ENCODE results near the gene ING4.

The ING4 gene

DNA sequence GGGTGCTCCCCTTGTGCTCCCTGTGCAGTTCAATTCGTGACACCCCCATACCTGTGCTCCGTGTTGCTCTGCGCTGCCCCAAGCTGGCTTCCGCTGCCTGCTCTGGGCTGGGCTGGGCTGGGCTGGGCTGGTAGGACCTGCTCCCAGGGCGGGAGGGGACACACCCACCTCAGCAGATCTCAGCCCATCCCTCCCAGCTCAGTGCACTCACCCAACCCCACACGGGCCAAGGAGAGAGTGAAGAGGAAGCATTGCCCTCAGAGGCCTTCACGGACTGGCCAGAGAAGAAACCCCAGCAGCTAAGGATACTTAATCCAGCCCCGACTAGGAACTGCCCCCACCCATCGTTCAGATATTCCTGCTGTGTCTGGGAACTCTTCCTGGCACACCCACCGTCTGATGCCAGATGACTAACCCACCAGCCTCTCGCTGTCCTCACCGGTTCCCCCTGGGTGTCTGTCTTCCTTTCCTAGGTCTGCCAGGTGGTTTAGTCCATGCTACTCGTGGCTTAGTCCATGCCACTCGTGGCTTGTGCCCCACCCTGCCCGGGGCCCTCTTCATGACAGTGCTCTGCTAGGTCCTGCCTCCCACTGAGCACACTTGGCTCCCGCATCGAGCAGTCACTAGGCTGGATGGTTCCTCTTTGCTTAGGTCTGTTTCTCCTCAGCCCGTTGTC is 26.9 kb downstream of the ING4 start, which contains the start of gene LPAR5:
TSS of gene LPAR5 (minus strand) at position 104 of the 676 bp plus-strand sequence. CDS start 14,711 bp downstream, outside the sequence.
- DNase-seq (ENCODE audit: low read depth): peak; percentile 36

DNA sequence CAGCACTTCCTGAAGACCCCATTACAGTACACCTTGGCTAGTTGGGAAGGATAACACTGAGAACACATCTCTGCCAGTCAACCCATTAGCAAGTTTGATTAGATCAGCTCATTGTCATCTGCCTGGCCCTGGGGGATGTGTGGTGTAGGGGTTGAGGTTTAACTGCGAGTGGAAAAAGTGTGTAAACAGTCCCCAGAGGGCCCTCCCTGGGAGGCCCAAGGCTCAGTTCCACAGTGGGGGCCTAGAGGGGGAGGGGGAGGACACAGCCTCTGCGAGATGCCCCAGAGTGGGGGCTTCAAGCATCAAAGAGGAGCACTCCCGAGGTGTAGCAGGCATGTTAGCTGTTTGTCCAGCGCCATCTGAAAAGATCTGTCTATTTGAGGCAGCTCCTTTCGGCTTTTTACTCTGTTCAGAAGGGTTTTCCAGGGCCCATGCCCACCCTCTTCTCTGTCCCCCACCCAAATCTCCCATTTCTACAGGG is 27.5 kb downstream of the ING4 start:
- no peak for DNase-seq (ENCODE audit: low read depth)

DNA sequence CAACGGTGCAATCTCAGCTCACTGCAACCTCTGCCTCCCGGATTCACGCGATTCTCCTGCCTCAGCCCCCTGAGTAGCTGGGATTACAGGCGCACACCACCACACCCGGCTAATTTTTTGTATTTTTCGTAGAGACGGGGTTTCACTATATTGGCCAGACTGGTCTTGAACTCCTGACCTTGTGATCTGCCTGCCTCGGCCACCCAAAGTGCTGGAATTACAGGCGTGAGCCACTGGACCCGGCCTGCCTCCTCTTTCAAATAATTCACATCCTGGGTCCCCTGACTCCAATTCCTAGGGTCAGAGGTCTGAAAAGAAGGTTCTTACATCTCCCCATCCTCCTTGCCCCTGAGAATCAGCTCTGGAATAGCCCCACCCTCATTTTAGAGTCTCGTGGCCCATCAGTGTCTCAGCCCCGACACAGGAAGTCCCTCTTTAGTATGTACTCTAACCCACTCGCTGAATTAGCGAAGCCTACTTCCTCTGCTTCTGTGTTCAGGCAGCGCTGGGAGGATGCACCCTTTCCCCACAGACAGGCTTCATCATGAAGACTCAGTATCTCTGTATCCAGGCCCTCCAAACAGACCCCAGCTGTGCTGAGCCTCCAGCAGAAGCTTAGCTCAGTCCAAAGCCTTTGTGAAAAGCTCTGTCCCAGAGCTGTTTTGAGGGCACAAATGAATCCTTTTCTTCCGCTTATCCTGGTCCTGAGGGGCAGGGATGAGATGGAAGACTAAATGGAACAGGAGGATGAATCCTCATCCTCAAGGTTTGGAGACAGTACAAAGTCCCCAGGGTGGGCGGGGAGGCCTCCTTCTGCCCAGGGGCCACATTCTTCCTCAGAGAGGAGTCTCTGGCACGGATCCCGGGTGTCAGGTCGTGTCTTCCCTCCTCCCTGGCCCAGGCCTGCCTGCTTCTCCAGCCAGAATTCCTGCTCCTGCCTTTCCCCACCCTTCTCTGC is 30.6 kb downstream of the ING4 start:
- no peak for DNase-seq (ENCODE audit: low read depth)

DNA sequence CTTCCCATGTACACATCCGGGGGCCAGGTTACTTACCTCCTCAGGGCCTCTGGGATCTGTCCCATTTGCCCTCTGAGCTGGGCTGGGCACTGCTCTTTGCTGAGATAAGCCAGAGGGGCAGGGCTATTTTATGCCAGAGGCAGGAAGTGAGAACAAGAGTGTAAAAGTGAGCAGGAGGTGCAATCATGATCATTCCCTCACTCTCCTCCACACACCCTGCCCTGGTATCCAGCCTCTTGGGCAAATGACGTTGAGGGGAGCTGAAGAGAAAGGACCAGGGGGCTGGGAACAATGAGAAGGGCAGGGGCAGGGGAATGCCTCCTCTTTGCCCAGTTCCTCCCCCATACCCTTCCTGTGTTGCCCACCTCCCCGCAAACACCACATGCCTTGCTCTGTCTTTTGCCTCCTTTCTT is 31.4 kb downstream of the ING4 start:
- no peak for DNase-seq (ENCODE audit: low read depth)

DNA sequence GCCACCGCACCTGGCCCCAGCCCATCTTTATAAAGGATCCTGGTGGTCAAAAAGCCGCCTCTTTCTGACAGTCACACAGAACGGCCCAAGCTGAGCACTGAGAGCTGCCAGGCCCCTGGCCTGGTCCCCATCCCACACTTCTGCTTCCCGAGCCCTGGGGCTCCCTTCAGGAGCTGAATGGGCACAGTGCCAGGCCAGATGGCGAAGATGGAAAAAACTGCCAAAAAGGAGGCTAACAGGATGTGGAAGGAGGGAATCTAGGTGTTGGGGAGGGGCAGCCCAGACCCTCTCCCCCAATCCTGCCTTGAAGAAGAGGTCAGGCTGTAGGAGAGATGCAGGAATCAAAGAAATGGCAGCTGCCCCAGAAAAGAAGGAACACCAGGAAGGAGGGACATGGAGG is 32.2 kb downstream of the ING4 start:
- DNase-seq (ENCODE audit: low read depth): no peak

DNA sequence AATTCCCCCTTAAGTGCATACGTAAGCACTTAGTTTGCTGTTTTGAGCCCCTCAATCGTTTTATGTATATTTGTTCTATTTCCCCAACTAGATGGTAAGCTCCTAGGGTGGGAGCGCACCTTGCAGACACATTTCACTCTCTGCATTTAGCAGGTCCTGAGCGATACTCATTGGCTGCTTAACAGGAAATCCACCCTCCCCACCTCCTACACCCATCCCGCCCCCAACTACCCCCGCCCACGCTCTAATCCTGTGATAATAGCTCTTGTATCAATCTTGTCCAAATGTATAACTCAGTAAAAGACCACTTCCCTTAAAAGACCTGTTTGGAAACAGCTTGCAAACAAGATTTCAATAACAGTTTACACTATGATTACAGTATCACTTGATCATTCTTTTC is 35.3 kb downstream of the ING4 start:
- no peak for DNase-seq (ENCODE audit: low read depth)

DNA sequence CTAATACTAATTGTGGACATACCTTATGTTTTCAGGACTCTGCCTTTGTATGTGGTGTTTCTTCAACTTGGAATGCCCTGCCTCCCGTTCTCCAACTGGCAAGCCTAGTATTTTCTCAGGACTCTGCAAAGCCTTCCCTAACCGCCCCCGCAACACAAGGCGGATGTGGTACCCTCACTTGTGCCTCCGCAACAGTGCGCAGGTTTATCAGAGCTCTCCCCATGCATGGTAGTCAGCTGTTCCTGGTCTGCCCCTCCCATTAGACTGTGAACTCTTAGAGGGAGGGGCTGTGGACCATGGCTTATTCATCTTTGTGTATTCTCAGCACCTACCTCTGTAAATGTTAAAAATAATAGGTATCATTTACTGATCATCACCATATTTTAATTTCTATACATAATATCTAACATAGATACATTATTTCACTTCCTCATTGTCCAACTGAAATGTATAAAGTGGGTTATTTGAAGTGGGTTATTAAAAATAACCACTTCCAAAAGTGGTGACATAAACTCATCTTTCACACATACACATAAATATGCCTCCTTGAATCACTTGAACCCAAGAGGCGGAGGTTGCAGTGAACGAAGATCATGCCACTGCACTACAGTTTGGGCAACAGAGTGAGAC is 36.1 kb downstream of the ING4 start:
- no peak for DNase-seq (ENCODE audit: low read depth)

DNA sequence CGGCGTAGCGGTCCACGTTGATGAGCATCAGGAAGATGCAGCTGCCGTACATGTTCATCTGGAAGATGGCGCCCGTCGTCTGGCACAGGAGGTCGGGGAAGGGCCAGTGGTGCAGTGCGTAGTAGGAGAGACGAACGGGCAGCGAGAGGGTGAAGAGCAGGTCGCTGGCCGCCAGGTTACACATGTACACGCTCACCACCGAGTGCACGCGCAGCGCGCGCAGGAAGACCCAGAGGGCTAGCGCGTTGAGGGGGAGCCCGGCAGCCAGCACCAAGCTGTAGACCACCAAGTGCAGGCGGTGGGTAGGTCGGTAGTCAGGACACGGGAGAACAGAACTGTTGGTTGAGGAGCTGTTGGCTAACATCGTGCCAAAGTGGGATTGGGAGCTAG is 42.0 kb downstream of the ING4 start:
- DNase-seq (ENCODE audit: low read depth): no peak

DNA sequence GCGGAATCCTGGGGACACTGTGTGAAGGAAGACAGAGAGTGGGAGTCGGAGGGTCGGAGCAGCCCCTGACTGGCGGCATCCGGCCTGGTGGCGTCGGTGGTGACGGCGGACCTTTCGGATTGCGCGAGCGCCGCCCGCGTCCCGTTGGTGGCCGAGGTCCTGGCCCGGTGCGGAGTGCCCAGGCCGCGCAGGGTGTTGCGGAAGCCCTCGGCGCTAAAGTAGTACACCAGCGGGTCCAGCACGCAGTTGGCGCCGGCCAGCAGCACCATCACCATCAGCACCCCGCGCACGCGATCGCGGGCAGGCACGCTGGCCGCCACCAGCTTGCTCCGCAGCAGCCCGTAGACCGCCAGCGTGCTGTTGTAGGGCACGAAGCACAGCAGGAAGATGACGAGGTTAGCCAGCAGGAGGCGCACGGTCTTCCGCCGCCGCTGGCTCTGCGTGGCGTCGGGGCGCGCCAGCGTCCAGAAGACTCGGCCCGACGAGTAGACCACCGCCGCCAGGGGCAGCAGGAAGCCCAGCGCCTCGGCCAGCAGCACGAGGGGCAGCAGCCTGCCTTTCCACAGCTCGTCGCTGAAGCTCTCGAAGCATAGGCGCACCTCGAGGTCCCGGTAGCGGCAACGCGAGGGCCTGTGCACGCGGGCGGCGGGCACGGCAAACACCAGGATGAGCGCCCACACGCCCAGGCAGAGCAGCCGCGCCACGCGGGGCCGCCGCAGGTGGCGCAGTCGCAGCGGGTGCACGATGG is 42.6 kb downstream of the ING4 start:
- peak; percentile 47 for DNase-seq (ENCODE audit: low read depth)

DNA sequence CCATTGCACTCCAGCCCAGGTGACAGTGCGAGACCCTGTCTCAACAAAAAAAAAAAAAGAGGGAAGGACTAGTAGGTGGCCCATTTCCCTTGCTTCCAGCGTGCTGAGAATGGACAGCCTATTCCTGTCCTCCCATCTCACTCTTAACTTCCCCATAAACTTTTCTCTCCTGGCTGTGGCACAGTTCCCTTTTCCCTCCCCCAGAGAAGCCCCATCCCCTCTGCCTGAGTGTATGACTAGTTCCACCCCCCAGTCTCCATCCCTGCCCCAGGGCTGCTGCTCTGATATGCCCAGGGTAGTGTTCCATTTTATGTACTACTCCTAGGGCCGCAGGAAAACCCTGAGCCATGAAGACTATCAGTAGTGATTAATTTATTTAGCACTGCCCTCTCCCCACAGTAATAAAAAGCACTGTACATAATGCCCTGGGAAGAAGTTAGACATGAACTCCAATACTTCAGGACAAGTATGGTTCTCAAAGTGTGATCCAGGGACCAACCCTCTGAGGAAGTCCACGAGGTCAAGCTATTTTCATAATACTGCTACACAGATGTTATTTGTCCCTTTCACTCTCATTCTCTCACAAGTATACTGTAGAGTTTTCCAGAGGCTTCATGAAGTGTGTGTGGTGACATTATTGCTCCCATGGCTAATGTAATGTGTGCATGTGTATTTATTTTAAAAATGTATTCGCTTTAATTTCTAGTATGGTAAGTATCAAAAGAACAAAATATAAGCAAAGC is 44.3 kb downstream of the ING4 start:
- DNase-seq (ENCODE audit: low read depth): no peak

DNA sequence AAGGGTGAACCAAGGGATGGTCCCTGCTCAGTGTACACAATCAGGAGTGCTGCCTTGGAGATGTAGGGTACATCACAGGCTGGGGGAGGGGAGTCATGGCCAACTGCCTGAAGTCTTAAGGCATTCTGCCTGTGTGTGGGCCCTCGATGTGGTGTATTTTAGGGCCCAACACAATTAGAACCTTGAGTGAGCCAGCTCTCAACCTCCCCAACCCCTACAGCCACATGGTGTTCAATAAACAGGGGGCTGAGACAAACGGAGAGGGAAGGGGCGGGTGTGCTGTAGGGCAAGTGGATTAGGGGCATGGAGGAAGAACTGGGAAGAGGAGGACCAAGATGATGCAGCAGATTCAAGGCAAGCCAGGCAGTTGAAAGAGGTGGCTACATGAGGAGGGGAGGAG is 47.1 kb downstream of the ING4 start:
- DNase-seq (ENCODE audit: low read depth): no peak

DNA sequence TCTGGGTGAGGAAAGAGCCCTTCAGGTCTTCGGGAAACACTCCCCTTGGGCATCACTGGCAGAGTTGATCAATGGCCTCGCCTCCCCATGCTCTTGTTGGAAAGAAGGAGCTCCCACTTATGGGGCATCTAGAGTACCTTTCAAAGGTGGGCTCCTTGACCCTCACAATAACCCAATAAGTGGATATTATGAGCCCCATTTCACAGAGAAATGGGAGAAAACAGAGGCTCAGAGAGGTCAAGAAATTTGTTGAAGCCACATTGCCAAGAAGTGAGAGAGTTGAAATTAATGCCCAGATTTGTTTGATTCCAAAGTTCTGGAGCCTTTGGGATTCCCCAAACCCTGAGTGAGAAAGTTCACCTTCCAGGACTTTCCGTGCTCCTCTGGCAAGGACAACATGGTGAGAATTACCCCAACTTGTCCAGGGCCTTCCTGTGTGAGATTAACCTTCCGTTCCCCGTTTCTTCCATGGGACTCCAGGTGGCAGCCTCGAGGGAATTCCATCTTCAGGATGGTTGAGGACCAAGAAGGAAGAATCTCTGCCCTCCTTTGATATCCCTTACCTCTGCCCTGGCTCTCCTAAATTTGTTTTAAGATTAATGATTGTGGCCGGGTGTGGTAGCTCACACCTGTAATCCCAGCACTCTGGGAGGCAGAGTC is 48.3 kb downstream of the ING4 start:
- peak; percentile 21 for DNase-seq (ENCODE audit: low read depth)

DNA sequence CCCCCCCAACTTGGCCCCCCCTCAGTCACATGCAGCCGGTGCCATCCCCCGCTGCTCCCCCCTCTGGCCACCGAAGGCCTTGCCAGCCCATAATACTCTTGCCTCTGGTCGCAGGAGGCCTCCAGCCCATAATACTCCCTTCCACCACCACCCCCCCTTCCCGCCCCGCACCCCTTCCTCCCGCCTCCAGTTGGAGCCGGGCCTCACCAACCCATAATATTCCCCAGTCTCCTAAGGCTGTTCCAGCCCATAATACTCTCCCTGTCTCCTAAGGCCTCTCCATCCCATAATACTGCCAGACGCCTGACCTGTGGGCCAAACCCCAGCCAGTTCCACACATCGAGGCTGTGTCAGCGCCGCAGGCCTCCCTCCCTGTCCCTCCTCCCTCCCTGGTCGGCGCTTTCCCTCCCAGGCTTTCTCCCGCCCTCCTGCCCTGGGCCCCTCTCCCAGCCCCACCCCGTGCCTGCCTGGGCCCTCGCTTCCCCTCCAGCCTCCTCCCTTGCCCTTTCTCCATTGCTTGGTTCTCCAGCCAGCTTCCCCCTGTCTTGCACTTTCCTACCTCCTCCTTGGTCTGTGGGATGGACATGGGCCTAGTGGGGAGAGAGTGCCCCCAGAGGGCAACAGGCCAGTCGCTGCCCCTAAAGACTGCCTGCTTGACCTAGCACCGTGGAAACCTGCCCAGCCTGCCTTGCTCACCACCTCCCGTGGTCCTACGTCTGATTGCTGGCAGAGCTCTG is 49.0 kb downstream of the ING4 start:
- peak; percentile 100 for DNase-seq (ENCODE audit: low read depth)

DNA sequence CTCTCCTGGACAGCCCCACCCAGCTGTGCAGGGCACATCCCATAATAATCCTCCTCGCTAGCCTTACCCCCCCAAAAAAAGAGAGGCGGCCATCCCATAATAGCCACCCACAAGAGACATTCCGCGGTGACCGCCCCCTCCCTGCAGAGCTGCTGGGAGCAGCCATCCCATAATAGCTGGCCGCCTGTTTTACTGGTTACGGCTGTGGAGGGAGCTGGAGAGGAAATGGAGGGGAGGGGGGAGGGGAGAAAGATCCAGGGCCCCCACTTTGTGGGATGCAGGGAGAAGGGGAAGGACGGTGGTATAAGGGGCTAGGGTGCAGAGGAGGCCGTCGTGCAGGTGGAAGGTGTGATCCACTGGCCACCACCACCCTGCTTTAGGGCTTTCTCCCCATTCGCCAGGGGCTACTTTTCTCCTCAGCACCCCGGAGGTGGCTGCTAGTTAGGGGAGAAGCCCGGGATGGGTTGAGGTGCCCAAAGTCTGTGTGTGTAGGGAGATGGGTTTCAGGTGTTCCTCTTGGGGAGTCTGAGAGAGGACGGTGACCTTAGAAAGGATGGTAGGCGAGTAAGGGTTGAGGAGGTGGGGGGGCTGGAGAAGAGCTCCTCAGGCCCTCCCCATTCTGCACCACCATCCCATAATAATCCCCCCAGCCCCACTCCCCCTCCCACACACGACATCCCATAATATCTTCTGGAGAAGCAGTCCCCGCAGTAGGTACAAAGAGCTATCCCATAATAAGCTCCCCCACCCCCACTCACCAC is 49.7 kb downstream of the ING4 start:
- DNase-seq (ENCODE audit: low read depth): peak; percentile 76

DNA sequence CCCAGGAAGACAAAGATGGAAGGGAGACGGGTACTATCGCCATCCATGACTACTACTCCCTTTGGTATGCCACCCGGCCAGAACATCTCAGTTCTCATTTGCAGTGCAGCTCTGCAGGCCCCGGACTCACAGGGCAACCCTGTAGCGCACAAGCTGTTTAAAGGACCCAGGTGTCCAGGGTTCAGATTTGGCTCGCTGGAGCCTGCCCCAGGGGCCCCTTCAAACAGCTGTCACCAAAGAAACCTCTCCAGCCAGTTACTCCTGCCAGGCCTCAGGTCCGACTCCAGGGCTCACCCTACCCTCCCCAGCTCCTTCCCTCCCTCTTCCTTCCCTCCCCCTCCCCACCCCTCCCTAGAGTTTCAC is 50.3 kb downstream of the ING4 start:
- DNase-seq (ENCODE audit: low read depth): no peak

DNA sequence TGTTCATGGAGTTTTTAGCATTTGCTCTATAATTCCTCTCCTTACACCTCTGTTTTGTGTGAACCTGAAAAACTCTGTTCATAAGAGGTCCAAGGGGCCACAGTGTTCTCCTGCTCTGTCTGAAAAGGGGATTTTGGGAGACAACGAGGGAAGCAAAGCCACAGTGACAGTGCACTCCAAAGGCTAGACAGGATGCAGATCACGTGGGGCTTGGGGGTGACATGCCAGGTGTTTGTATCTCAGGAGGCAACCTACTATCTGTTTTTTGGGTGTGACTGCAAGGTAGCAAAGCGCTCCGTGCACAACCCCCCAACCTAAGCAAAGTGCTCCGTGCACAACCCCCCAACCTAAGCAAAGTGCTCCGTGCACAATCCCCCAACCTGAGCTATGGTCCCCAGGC is 50.7 kb downstream of the ING4 start:
- DNase-seq (ENCODE audit: low read depth): no peak

DNA sequence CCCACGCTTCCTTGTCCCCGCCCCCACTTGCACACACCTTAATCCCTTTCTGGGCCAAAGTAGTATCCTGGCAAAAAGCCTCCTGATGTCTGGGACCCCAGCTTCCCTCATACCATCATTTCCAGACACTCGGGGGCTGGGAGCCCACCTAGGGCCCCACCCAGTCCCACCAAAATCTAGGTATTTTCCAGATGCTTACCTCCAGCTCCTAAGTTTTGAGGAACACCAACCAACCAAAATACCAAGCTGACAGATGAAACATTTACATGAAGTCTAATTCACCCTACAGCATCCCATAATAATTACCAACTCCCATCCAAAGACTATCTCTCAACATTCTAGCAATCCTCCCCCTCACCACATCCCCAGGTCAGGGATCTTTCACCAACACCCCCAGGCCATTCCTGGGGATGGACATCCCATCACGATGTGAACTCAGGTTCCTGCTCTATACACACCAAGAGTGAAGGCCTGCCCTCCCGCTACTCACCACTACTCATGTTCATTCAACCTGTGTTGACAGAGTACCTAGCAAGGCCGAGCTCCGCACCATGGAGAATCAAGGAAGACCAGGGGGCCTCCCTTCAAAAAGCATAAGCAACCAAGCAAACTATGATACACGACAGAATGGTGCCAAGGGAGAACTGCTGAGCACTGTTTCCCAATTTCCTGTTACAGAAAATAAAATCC is 54.2 kb downstream of the ING4 start:
- DNase-seq (ENCODE audit: low read depth): peak; percentile 43

DNA sequence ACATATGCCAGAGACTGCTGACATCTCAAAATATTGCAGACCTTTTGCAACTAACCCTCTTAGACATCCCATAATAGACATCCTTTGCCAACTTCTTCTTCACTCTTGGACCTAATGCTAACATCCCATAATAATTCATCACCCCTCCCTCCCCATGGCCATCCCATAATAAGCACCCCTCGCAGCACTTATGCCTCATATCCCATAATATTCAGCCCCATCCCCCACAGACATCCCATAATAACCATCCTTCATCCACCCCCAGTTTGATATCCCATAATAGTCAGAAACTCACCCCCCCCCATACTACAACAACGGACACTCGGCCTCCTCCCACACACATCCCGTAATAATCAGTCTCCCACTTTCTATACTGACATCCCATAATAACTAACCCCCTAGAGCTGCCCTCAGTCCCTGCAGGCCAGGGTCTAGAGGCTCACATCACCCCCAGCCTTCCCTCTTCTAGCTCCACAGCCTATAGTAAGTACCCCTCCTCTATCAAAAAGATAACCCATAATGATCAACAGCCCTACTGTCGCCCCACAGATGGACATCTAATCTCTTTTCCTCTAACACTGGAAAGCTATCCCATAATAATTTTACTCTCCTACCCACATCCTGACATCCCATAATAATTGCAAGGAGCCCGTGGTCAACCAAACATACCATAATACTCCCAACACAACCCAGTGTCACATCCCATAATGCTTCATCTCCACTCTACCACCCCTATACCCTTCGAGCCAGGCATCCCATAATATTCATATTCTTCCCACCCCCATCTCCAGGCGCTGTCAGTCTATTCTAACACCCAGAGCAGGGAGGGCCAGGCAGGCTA is 54.9 kb downstream of the ING4 start:
- peak; percentile 75 for DNase-seq (ENCODE audit: low read depth)

Measured in amniotic epithelial cell (primary cell).